Transverse colon (tissue), 4 donors: ENCODE data around the gene ARHGAP40. TPM values are rescaled to one million over a fixed set of nuclear protein-coding genes. Genes with fewer than 3 reads are reported as not detected.

ENCODE experiments used
- DNase-seq: peaks from one replicate; pipeline ENCODE4 v3.0.0-alpha.2; 2019
- H3K27ac ChIP-seq, 4 donors: fragments of 200-600 bp; sonication (generic); 2 replicates each; pipeline ENCODE4 v1.5.1; 2016 to 2018; ENCODE audit warnings: inconsistent platforms in 4 of 4
- H3K27me3 ChIP-seq: fragments of 200-600 bp; sonication (generic); 2 replicates; pipeline ENCODE4 v1.5.1; 2017; ENCODE audit warnings: inconsistent platforms
- H3K36me3 ChIP-seq, 4 donors: fragments of 200-600 bp; sonication (generic); 2 replicates each; pipeline ENCODE4 v1.5.1; 2017 to 2019; ENCODE audit warnings: inconsistent platforms in 4 of 4
- H3K4me1 ChIP-seq, 4 donors: fragments of 200-600 bp; sonication (generic); 2 replicates each; pipeline ENCODE4 v1.5.1; 2017 to 2020; ENCODE audit warnings: inconsistent platforms in 4 of 4
- H3K4me3 ChIP-seq, 4 donors: fragments of 200-600 bp; sonication (generic); 1 replicate in 1 of 4; 2 replicates in 3 of 4; pipeline versions ENCODE4 v1.5.1 to v1.6.1; 2017 to 2019; ENCODE audit warnings: inconsistent platforms in 4 of 4
- H3K9me3 ChIP-seq, 2 donors: fragments of 200-600 bp; sonication (generic); 2 replicates each; pipeline ENCODE4 v1.5.1; 2017 to 2019; ENCODE audit warnings: inconsistent platforms in 2 of 2
- CTCF ChIP-seq, 5 experiments: fragments of 200-600 bp in 3 of 5; fragments of 450-650 bp in 2 of 5; sonication (generic) in 3 of 5; IDR thresholded peaks; 1 replicate in 2 of 5; 2 replicates in 3 of 5; pipeline ENCODE4 v1.5.1; 2016 to 2017; ENCODE audit warnings: antibody characterized with exemption in 5 of 5, inconsistent platforms in 3 of 5, mild to moderate bottlenecking in 2 of 5, moderate library complexity in 1 of 5
- EP300 ChIP-seq: sonication (generic); formaldehyde crosslinking; IDR thresholded peaks from one replicate; pipeline ENCODE4 v1.6.1; 2017; ENCODE audit warnings: antibody characterized with exemption, low read depth
- POLR2A ChIP-seq: fragments of 450-650 bp; IDR thresholded peaks from one replicate; pipeline ENCODE4 v1.6.1; 2016; ENCODE audit warnings: antibody characterized with exemption, mild to moderate bottlenecking, moderate library complexity
- POLR2AphosphoS5 ChIP-seq, 3 donors: sonication (generic); formaldehyde crosslinking; IDR thresholded peaks; one replicate each; pipeline ENCODE4 v1.6.1; 2016; ENCODE audit warnings: antibody characterized with exemption in 3 of 3
- WGBS, 2 donors: methylation state at CpG; one replicate each; pipeline ENCODE4 v1.1.5; 2018; ENCODE audit warnings: low coverage in 1 of 2; 5-methylcytosine and 5-hydroxymethylcytosine counted together
- in situ Hi-C, 4 donors: fragments of 200-750 bp; cut with MboI; loops; one replicate each; pipeline versions ENCODE4 v1.15.0 to v1.15.1; 2017; ENCODE audit warnings: low sequenced_read_pairs in 3 of 4, low pct_ligation_motif_present in 1 of 4, low pct_unique_long_range_greater_than_20kb in 1 of 4
- intact Hi-C: fragments of 100-400 bp; cut with DNase I; formaldehyde crosslinking; loops from one replicate; pipeline ENCODE4 v1.15.1; 2023; ENCODE audit warnings: low total_unique reads
- total RNA-seq, 4 donors: library from RNA; depleted of rRNA; stranded (reverse); fragments of >200 nt; gene quantifications; one replicate each; pipeline ENCODE4 v1.1.0, GENCODE V29; 2016

The ARHGAP40 gene
- total RNA-seq, 4 donors from 2014 or later: not detected

- no peak for TF ChIP-seq POLR2A
- no peak for TF ChIP-seq CTCF (IDR thresholded peaks at IDR 0.05)
- TF ChIP-seq POLR2AphosphoS5 (IDR thresholded peaks at IDR 0.05): no peak
- TF ChIP-seq EP300: no peak
- no peak overlapping the region for H3K4me3 ChIP-seq
- H3K36me3 ChIP-seq: no peaks in the 10 kb centered on the region
- peaks cover 31% of the 10 kb centered on the region for H3K27me3 ChIP-seq
- in situ Hi-C loops (no loop called here), intact Hi-C loops (no loop called here)
- H3K4me1 ChIP-seq: no peaks in the 10 kb centered on the region
- no peak for DNase-seq
- 69 to 79% methylated on average over 3 to 4 of the region's 4 CpGs for WGBS, 2 donors
- H3K27ac ChIP-seq: no peak overlapping the region
- no peaks in the 10 kb centered on the region for H3K9me3 ChIP-seq
Observed at GRCh38 chr20:38608188-38608587, 6.6 kb downstream of the ARHGAP40 start.

GRCh38 chr20:38609815-38610214 lies 8.2 kb downstream of the ARHGAP40 start:
- Histone ChIP-seq H3K4me3 (no peak overlapping the region), H3K36me3 (no peaks in the 10 kb centered on the region), H3K27ac (no peak overlapping the region), H3K27me3 (peaks cover 18% of the 10 kb centered on the region), H3K4me1 (no peaks in the 10 kb centered on the region), H3K9me3 (no peaks in the 10 kb centered on the region)
- 85 to 100% methylated on average over 1 to 4 of the region's 4 CpGs for WGBS, 2 donors
- no peak for TF ChIP-seq POLR2AphosphoS5 (IDR thresholded peaks at IDR 0.05)
- TF ChIP-seq CTCF (IDR thresholded peaks at IDR 0.05): no peak
- TF ChIP-seq POLR2A: no peak
- no peak for TF ChIP-seq EP300
- DNase-seq: no peak
- intact Hi-C loops (no loop called here), in situ Hi-C loops (no loop called here)

- in situ Hi-C loops: no loop called here
- WGBS, 2 donors: 71 to 75% methylated on average over 5 of the region's 5 CpGs
- Histone ChIP-seq H3K27ac (no peak overlapping the region), H3K36me3 (no peaks in the 10 kb centered on the region), H3K9me3 (no peaks in the 10 kb centered on the region), H3K4me3 (no peak overlapping the region), H3K4me1 (no peaks in the 10 kb centered on the region), H3K27me3 (peaks cover 18% of the 10 kb centered on the region)
- no peak for TF ChIP-seq POLR2AphosphoS5 (IDR thresholded peaks at IDR 0.05)
- no peak for TF ChIP-seq EP300
- no peak for TF ChIP-seq POLR2A
- no peak for TF ChIP-seq CTCF (IDR thresholded peaks at IDR 0.05)
- DNase-seq: no peak
- intact Hi-C loops: no loop called here
Observed at GRCh38 chr20:38610521-38610920, 8.9 kb downstream of the ARHGAP40 start.

GRCh38 chr20:38612751-38613515 lies 11.3 kb downstream of the ARHGAP40 start:
- 49 to 57% methylated on average over 4 to 5 of the region's 5 CpGs for WGBS, 2 donors
- in situ Hi-C loops: no loop called here
- no peak for DNase-seq

More at GRCh38 chr20:38612751-38613515, 11.3 kb downstream of the ARHGAP40 start:
- Histone ChIP-seq H3K4me3 (no peak overlapping the region), H3K9me3 (no peaks in the 10 kb centered on the region), H3K27ac (no peak overlapping the region), H3K36me3 (no peaks in the 10 kb centered on the region), H3K4me1 (no peaks in the 10 kb centered on the region), H3K27me3 (peaks cover 14% of the 10 kb centered on the region)
- TF ChIP-seq POLR2A (no peak), CTCF (IDR thresholded peaks at IDR 0.05) (no peak), EP300 (no peak)
- intact Hi-C loops: no loop called here
